Suprapubic skin (tissue), 4 donors: ENCODE data around the gene MID1IP1.

Source experiments
- EP300 ChIP-seq: sonication (generic); formaldehyde crosslinking; IDR thresholded peaks from one replicate; pipeline ENCODE4 v1.6.1; 2017; ENCODE audit warnings: antibody characterized with exemption
- POLR2A ChIP-seq, 2 donors: fragments of 450-650 bp; IDR thresholded peaks; one replicate each; pipeline ENCODE4 v1.6.1; 2017; ENCODE audit warnings: antibody characterized with exemption in 2 of 2, mild to moderate bottlenecking in 2 of 2, moderate library complexity in 2 of 2
- POLR2AphosphoS5 ChIP-seq, 3 donors: sonication (generic); formaldehyde crosslinking; IDR thresholded peaks; one replicate each; pipeline ENCODE4 v1.6.1; 2017; ENCODE audit warnings: antibody characterized with exemption in 3 of 3
- TF ChIP-seq, protein P1 (sequence below), 2 donors: fragments of 200-600 bp in 1 of 2; fragments of 450-650 bp in 1 of 2; sonication (generic) in 1 of 2; IDR thresholded peaks; one replicate each; pipeline ENCODE4 v1.5.1; 2016 to 2019; ENCODE audit warnings: antibody characterized with exemption in 2 of 2, mild to moderate bottlenecking in 1 of 2, moderate library complexity in 1 of 2

DNA sequence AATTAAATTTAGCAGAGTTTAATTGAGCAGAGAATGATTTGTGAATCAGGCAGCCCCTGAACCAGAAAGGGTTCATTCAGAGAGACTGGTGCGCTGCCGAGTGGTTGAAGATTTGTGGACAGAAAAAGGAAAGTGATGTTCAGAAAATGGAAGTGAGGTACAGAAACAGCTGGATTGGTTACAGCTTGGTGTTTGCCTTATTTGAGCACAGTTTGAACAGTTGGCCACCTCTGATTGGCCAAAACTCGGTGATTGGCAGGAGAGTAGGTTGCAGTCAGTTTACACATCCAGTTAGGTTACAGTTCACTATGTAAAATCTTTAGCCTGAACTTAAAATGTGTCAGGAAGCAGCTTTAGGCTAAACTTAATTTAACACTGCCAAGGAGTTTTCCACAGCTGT, 14.9 kb downstream of the MID1IP1 start:
- TF ChIP-seq POLR2A (IDR thresholded peaks at IDR 0.05) (no peak), POLR2AphosphoS5 (IDR thresholded peaks at IDR 0.05) (no peak), EP300 (no peak)
- TF ChIP-seq, protein P1, sequence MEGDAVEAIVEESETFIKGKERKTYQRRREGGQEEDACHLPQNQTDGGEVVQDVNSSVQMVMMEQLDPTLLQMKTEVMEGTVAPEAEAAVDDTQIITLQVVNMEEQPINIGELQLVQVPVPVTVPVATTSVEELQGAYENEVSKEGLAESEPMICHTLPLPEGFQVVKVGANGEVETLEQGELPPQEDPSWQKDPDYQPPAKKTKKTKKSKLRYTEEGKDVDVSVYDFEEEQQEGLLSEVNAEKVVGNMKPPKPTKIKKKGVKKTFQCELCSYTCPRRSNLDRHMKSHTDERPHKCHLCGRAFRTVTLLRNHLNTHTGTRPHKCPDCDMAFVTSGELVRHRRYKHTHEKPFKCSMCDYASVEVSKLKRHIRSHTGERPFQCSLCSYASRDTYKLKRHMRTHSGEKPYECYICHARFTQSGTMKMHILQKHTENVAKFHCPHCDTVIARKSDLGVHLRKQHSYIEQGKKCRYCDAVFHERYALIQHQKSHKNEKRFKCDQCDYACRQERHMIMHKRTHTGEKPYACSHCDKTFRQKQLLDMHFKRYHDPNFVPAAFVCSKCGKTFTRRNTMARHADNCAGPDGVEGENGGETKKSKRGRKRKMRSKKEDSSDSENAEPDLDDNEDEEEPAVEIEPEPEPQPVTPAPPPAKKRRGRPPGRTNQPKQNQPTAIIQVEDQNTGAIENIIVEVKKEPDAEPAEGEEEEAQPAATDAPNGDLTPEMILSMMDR (IDR thresholded peaks at IDR 0.05), result no peak
